ENCODE results near the gene VWF. TPM values are rescaled to one million over a fixed set of nuclear protein-coding genes. Genes with fewer than 3 reads are reported as not detected.
A peak's percentile ranks its signal among the peaks of the same experiment; 100 is the strongest.

Gene VWF
- total RNA-seq, 2 donors from 2014 or later = 248 to 476 TPM

- H3K36me3 Mint-ChIP-seq (ENCODE audit: low read depth) = peaks cover 96% of the 10 kb centered on the region
- Histone ChIP-seq H3K27ac (ENCODE audit: low read depth, low read length) (no peak overlapping the region), H3K4me1 (ENCODE audit: control insufficient read depth, insufficient read depth, low read length) (no peaks in the 10 kb centered on the region), H3K9me3 (ENCODE audit: control insufficient read depth, low read length) (no peaks in the 10 kb centered on the region), H3K36me3 (ENCODE audit: control insufficient read depth, insufficient read depth, low read length) (peaks cover 39% of the 10 kb centered on the region), H3K4me3 (ENCODE audit: low read length) (no peak overlapping the region), H3K9ac (ENCODE audit: extremely low read depth, low read length, poor library complexity, severe bottlenecking) (no peak overlapping the region), H3K27me3 (ENCODE audit: control insufficient read depth, insufficient read depth, low read length, poor library complexity, severe bottlenecking) (no peaks in the 10 kb centered on the region)
- H3K4me3 Mint-ChIP-seq = no peak overlapping the region
- peak; percentile 45 for DNase-seq
- H3K27ac Mint-ChIP-seq = no peak overlapping the region
- no peaks in the 10 kb centered on the region for H3K27me3 Mint-ChIP-seq (ENCODE audit: insufficient read depth)
- H3K4me1 Mint-ChIP-seq = peaks cover 16% of the 10 kb centered on the region
- H3K9me3 Mint-ChIP-seq = peaks cover 2% of the 10 kb centered on the region
- WGBS, 2 experiments (ENCODE audit: insufficient coverage in 1 of 2, insufficient read length in 1 of 2) = 92 to 93% methylated on average over 8 to 11 of the region's 11 CpGs
- TF ChIP-seq, protein P1, sequence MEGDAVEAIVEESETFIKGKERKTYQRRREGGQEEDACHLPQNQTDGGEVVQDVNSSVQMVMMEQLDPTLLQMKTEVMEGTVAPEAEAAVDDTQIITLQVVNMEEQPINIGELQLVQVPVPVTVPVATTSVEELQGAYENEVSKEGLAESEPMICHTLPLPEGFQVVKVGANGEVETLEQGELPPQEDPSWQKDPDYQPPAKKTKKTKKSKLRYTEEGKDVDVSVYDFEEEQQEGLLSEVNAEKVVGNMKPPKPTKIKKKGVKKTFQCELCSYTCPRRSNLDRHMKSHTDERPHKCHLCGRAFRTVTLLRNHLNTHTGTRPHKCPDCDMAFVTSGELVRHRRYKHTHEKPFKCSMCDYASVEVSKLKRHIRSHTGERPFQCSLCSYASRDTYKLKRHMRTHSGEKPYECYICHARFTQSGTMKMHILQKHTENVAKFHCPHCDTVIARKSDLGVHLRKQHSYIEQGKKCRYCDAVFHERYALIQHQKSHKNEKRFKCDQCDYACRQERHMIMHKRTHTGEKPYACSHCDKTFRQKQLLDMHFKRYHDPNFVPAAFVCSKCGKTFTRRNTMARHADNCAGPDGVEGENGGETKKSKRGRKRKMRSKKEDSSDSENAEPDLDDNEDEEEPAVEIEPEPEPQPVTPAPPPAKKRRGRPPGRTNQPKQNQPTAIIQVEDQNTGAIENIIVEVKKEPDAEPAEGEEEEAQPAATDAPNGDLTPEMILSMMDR (conservative IDR thresholded peaks at IDR 0.05) = no peak
These were observed 10.6 kb downstream of the VWF start for GRCh38 chr12:6113691-6114475.

- no peak overlapping the region for H3K27ac Mint-ChIP-seq
- DNase-seq = peak; percentile 10
- Histone ChIP-seq H3K4me3 (ENCODE audit: low read length) (no peak overlapping the region), H3K4me1 (ENCODE audit: control insufficient read depth, insufficient read depth, low read length) (no peaks in the 10 kb centered on the region), H3K27ac (ENCODE audit: low read depth, low read length) (no peak overlapping the region), H3K9ac (ENCODE audit: extremely low read depth, low read length, poor library complexity, severe bottlenecking) (no peak overlapping the region), H3K36me3 (ENCODE audit: control insufficient read depth, insufficient read depth, low read length) (peaks cover 36% of the 10 kb centered on the region), H3K9me3 (ENCODE audit: control insufficient read depth, low read length) (no peaks in the 10 kb centered on the region), H3K27me3 (ENCODE audit: control insufficient read depth, insufficient read depth, low read length, poor library complexity, severe bottlenecking) (no peaks in the 10 kb centered on the region)
- H3K4me3 Mint-ChIP-seq = no peak overlapping the region
- TF ChIP-seq, protein P1 (conservative IDR thresholded peaks at IDR 0.05) = no peak
- WGBS, 2 experiments (ENCODE audit: insufficient coverage in 1 of 2, insufficient read length in 1 of 2) = 90 to 94% methylated on average over 4 to 5 of the region's 5 CpGs
- H3K36me3 Mint-ChIP-seq (ENCODE audit: low read depth) = peaks cover 88% of the 10 kb centered on the region
- H3K4me1 Mint-ChIP-seq = peaks cover 11% of the 10 kb centered on the region
- peaks cover 2% of the 10 kb centered on the region for H3K9me3 Mint-ChIP-seq
- no peaks in the 10 kb centered on the region for H3K27me3 Mint-ChIP-seq (ENCODE audit: insufficient read depth)
These were observed 12.5 kb downstream of the VWF start for GRCh38 chr12:6112004-6112403.

DNA sequence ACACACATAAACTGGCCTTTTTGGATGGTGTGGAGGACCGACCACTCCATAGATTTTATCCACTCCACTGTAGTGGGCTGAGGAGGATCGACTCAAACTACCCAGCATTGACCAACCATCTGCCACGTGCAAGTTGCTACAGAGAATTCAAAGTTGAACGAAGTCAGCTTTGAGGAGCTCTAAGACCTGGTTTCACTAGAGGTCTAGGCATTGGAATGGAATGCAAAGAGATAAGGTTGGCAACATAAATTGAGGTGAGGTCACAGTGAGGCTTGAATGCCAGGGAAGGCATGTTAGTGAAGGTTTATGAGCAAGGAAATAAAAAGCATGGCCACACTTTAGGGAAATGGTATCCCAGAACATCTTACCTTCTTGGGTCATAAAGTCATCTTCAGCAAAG, 14.5 kb downstream of the VWF start:
- H3K4me3 Mint-ChIP-seq = no peak overlapping the region
- H3K9ac ChIP-seq (ENCODE audit: extremely low read depth, low read length, poor library complexity, severe bottlenecking) = no peak overlapping the region
- H3K36me3 Mint-ChIP-seq (ENCODE audit: low read depth) = peaks cover 83% of the 10 kb centered on the region
- H3K27me3 ChIP-seq (ENCODE audit: control insufficient read depth, insufficient read depth, low read length, poor library complexity, severe bottlenecking) = no peaks in the 10 kb centered on the region
- H3K4me1 ChIP-seq (ENCODE audit: control insufficient read depth, insufficient read depth, low read length) = no peaks in the 10 kb centered on the region
- WGBS, 2 experiments (ENCODE audit: insufficient coverage in 1 of 2, insufficient read length in 1 of 2) = 91 to 94% methylated on average over 1 to 4 of the region's 4 CpGs
- H3K9me3 Mint-ChIP-seq = peaks cover 2% of the 10 kb centered on the region
- no peak overlapping the region for H3K27ac Mint-ChIP-seq
- no peak overlapping the region for H3K4me3 ChIP-seq (ENCODE audit: low read length)
- peaks cover 4% of the 10 kb centered on the region for H3K4me1 Mint-ChIP-seq
- TF ChIP-seq, protein P1 (conservative IDR thresholded peaks at IDR 0.05) = no peak
- H3K9me3 ChIP-seq (ENCODE audit: control insufficient read depth, low read length) = no peaks in the 10 kb centered on the region
- H3K36me3 ChIP-seq (ENCODE audit: control insufficient read depth, insufficient read depth, low read length) = peaks cover 42% of the 10 kb centered on the region
- peak; percentile 22 for DNase-seq
- no peaks in the 10 kb centered on the region for H3K27me3 Mint-ChIP-seq (ENCODE audit: insufficient read depth)
- H3K27ac ChIP-seq (ENCODE audit: low read depth, low read length) = no peak overlapping the region
